GM21447 (cell line): ENCODE results near the gene MYOF.
"Not testable (repeated sequence)": the region's sequence is repeated elsewhere in the genome, so short reads cannot be mapped to it uniquely, and the experiment has no call there.

ENCODE experiments used
- ATAC-seq: cut with Tn5 transposase; IDR thresholded peaks from one replicate; pipeline ENCODE4 v1.9.1; 2021; ENCODE audit not compliant: unreplicated experiment

MYOF gene

GRCh38 chr10:93425861-93426260 is 56.3 kb downstream of the MYOF start:
- ATAC-seq = no peak

GRCh38 chr10:93422118-93422517 is 60.0 kb downstream of the MYOF start:
- ATAC-seq = no peak

- no peak for ATAC-seq
These were observed 60.9 kb downstream of the MYOF start for GRCh38 chr10:93420944-93421825.

GRCh38 chr10:93420091-93420490 is 62.0 kb downstream of the MYOF start:
- no peak for ATAC-seq

- ATAC-seq = not testable (repeated sequence)
These were observed 63.1 kb downstream of the MYOF start for GRCh38 chr10:93419016-93419415.

GRCh38 chr10:93417921-93418320 is 64.2 kb downstream of the MYOF start:
- ATAC-seq = no peak

- no peak for ATAC-seq
These were observed 64.9 kb downstream of the MYOF start for GRCh38 chr10:93417266-93417665.

- ATAC-seq = no peak
These were observed 65.3 kb downstream of the MYOF start for GRCh38 chr10:93416824-93417223.

GRCh38 chr10:93415693-93416092 is 66.4 kb downstream of the MYOF start:
- no peak for ATAC-seq

- no peak for ATAC-seq
These were observed 68.9 kb downstream of the MYOF start for GRCh38 chr10:93413252-93413689.

GRCh38 chr10:93412801-93413200 is 69.3 kb downstream of the MYOF start:
- ATAC-seq = no peak

GRCh38 chr10:93410697-93411348 is 71.3 kb downstream of the MYOF start:
- ATAC-seq = no peak

GRCh38 chr10:93408783-93409182 is 73.4 kb downstream of the MYOF start:
- no peak for ATAC-seq

- no peak for ATAC-seq
These were observed 75.6 kb downstream of the MYOF start for GRCh38 chr10:93406364-93407145.

- ATAC-seq = no peak
These were observed 78.1 kb downstream of the MYOF start for GRCh38 chr10:93404048-93404354.

- ATAC-seq = no peak
These were observed 78.7 kb downstream of the MYOF start for GRCh38 chr10:93403152-93404047.

GRCh38 chr10:93402192-93402591 is 79.9 kb downstream of the MYOF start:
- ATAC-seq = no peak

- ATAC-seq = no peak
These were observed 83.6 kb downstream of the MYOF start for GRCh38 chr10:93398528-93398927.

- no peak for ATAC-seq
These were observed 85.1 kb downstream of the MYOF start for GRCh38 chr10:93397020-93397419.

GRCh38 chr10:93393211-93393610 is 88.9 kb downstream of the MYOF start:
- no peak for ATAC-seq

- no peak for ATAC-seq
These were observed 90.0 kb downstream of the MYOF start for GRCh38 chr10:93392121-93392520.
